Kidney (tissue), 14 donors: ENCODE data around the gene NCOA7. TPM values are rescaled to one million over a fixed set of nuclear protein-coding genes. Genes with fewer than 3 reads are reported as not detected.

Experiments
- DNase-seq, 5 donors: peaks; one replicate each; pipeline ENCODE4 v3.0.0-alpha.2; 2013 to 2020
- FAIRE-seq: peaks from 2 replicates; lab custom pipeline; 2012; peaks lifted over from hg19 to GRCh38; lab: Jason Lieb, UNC
- H3K27ac ChIP-seq, 2 donors: one replicate each; pipeline ENCODE4 v1.7.0; 2013; ENCODE audit warnings: low read depth in 2 of 2, low read length in 2 of 2, inconsistent platforms in 1 of 2
- H3K27me3 ChIP-seq: one replicate; pipeline ENCODE4 v1.7.1; 2013; ENCODE audit warnings: low read length, inconsistent platforms; ENCODE audit not compliant: control insufficient read depth, insufficient read depth
- H3K36me3 ChIP-seq, 3 donors: one replicate each; pipeline versions ENCODE4 v1.7.0 to v1.7.1; 2013; ENCODE audit warnings: low read length in 3 of 3, control low read depth in 1 of 3, inconsistent platforms in 1 of 3; ENCODE audit not compliant: insufficient read depth in 3 of 3, control insufficient read depth in 2 of 3
- H3K4me1 ChIP-seq, 3 donors: one replicate each; pipeline versions ENCODE4 v1.7.0 to v1.7.1; 2013; ENCODE audit warnings: low read length in 3 of 3, inconsistent platforms in 1 of 3, low read depth in 1 of 3; ENCODE audit not compliant: control insufficient read depth in 2 of 3, insufficient read depth in 2 of 3
- H3K4me3 ChIP-seq, 3 donors: one replicate each; pipeline versions ENCODE4 v1.7.0 to v1.8.1; 2013; ENCODE audit warnings: low read length in 3 of 3, control low read depth in 1 of 3, inconsistent platforms in 1 of 3
- H3K9ac ChIP-seq, 3 donors: one replicate each; pipeline versions ENCODE4 v1.7.0 to v1.7.1; 2013; ENCODE audit warnings: low read length in 3 of 3, control low read depth in 1 of 3, inconsistent platforms in 1 of 3
- H3K9me3 ChIP-seq, 3 donors: one replicate each; pipeline versions ENCODE4 v1.7.0 to v1.7.1; 2013; ENCODE audit warnings: low read length in 3 of 3, control low read depth in 1 of 3, inconsistent platforms in 1 of 3; ENCODE audit not compliant: control insufficient read depth in 2 of 3, insufficient read depth in 1 of 3
- CTCF ChIP-seq: IDR thresholded peaks from 3 replicates; pipeline ENCODE4 v1.5.1; 2012; ENCODE audit warnings: mild to moderate bottlenecking, moderate library complexity, borderline replicate concordance; ENCODE audit not compliant: insufficient read depth; ENCODE audit errors: extremely low read depth
- intact Hi-C: fragments of 100-400 bp; cut with DNase I; formaldehyde crosslinking; loops from one replicate; pipeline ENCODE4 v1.11.1; 2022
- polyA plus RNA-seq: library from polyadenylated mRNA; stranded (reverse); fragments of 350-450 nt; fragmentation: Illumina TruSeq; extraction: RNeasy Lipid Tissue Mini Kit (QIAGEN cat#74804); gene quantifications from one replicate; pipeline ENCODE4 v1.2.3, GENCODE V29; 2014; ENCODE audit warnings: low read depth, low replicate concordance; ENCODE audit not compliant: insufficient read depth
- total RNA-seq: library from RNA; stranded (reverse); fragmentation: NEBNext Ultra II Directional; extraction: Animal tissue kit (Norgen Biotek cat#: 25700); gene quantifications from one replicate; pipeline ENCODE4 v1.2.1, GENCODE V29; 2021
- donor health status: control.
- donor health status: control.
- donor health status: control.
- donor health status: control.
- donor health status: control.
- donor health status: DM: yes; HTN: yes; CAD: no.
- donor health status: Normal renal cell carcinoma (clear cell type).

NCOA7 gene
- total and polyA plus RNA-seq, 2 donors from 2014 or later = 21.0 to 135 TPM

DNA sequence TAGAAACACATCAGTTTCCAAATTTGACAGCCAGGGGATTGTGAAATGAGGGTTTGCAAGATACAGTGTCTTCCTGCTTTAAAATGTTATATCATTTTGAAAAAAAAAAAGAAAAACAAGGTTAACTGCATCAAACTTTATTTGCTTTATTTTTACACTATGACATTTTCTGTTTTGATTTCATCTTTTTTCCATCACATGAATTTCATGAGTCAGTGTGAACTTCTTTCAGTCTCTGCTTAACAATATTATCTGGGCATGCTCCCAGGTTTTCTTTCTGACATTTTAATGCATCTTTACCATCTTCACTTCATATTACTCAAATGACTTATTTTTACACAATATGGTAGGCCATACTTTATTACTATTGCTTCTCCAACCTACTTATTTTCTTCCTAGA, 1.9 kb downstream of the NCOA7 start:
- intact Hi-C loops = loop anchor here (10.0 kb wide), 1 partner anchor 62 kb away; no protein-coding TSS in a partner anchor
- Histone ChIP-seq H3K4me3 (peak overlapping the region in 2 of 3 donors; percentile 68 to 96), H3K27me3 (no peaks in the 10 kb centered on the region), H3K27ac (peak overlapping the region in 1 of 2 donors; percentile 51), H3K9ac (no peak overlapping the region), H3K36me3 (no peaks in the 10 kb centered on the region), H3K9me3 (no peaks in the 10 kb centered on the region), H3K4me1 (peaks cover 0 to 17% (median 13%) of the 10 kb centered on the region in 3 donors)
- FAIRE-seq = no peak
- no peak for DNase-seq
- no peak for TF ChIP-seq CTCF

GRCh38 chr6:125793280-125793679, 2.5 kb downstream of the NCOA7 start:
- no peak for TF ChIP-seq CTCF
- Histone ChIP-seq H3K9ac (no peak overlapping the region), H3K4me1 (peaks cover 0 to 17% (median 13%) of the 10 kb centered on the region in 3 donors), H3K4me3 (peak overlapping the region in 1 of 3 donors; percentile 24), H3K36me3 (no peaks in the 10 kb centered on the region), H3K9me3 (no peaks in the 10 kb centered on the region), H3K27me3 (no peaks in the 10 kb centered on the region), H3K27ac (no peak overlapping the region)
- DNase-seq (no peak), FAIRE-seq (no peak)
- intact Hi-C loops = loop anchor here (10.0 kb wide), 1 partner anchor 62 kb away; no protein-coding TSS in a partner anchor

GRCh38 chr6:125793863-125794262, 3.1 kb downstream of the NCOA7 start:
- no peak overlapping the region for H3K9ac ChIP-seq
- no peak for TF ChIP-seq CTCF
- DNase-seq (no peak), FAIRE-seq (no peak)
- no peak overlapping the region for H3K27ac ChIP-seq
- no peaks in the 10 kb centered on the region for H3K9me3 ChIP-seq
- peaks cover 0 to 17% (median 13%) of the 10 kb centered on the region in 3 donors for H3K4me1 ChIP-seq
- H3K27me3 ChIP-seq = no peaks in the 10 kb centered on the region
- H3K36me3 ChIP-seq = no peaks in the 10 kb centered on the region
- intact Hi-C loops = loop anchor here (10.0 kb wide), 1 partner anchor 61 kb away; no protein-coding TSS in a partner anchor
- no peak overlapping the region for H3K4me3 ChIP-seq
